GM12878 (cell line): ENCODE results near the gene ING5.

Experiments used
- BRCA1 ChIP-seq: IDR thresholded peaks from 2 replicates; pipeline ENCODE4 v1.6.1; 2011; ENCODE audit warnings: low read depth, low read length, improper control_type of control experiment
- CBX5 ChIP-seq: sonication (generic); IDR thresholded peaks from 2 replicates; pipeline ENCODE4 v1.6.1; 2016; ENCODE audit warnings: low read depth, moderate library complexity, mild to moderate bottlenecking, inconsistent platforms
- CTCF ChIP-seq, 3 experiments: IDR thresholded peaks in 2 of 3; conservative IDR thresholded peaks in 1 of 3; 2 replicates each; pipeline ENCODE4 v1.5.1; 2011; ENCODE audit warnings: low read depth in 3 of 3, low read length in 3 of 3, mild to moderate bottlenecking in 3 of 3, control low read depth in 2 of 3, moderate library complexity in 2 of 3, inconsistent platforms in 1 of 3, mixed read lengths in 1 of 3; ENCODE audit not compliant: control insufficient read depth in 2 of 3, insufficient read depth in 1 of 3; ENCODE audit errors: extremely low read depth in 1 of 3
- E2F4 ChIP-seq: IDR thresholded peaks from 2 replicates; pipeline ENCODE4 v1.6.1; 2012; ENCODE audit warnings: low read depth, low read length, improper control_type of control experiment
- FOXM1 ChIP-seq: IDR thresholded peaks from 2 replicates; pipeline ENCODE4 v1.6.1; 2012; ENCODE audit warnings: low read depth, mild to moderate bottlenecking, inconsistent platforms, low read length, moderate library complexity
- GABPA ChIP-seq: IDR thresholded peaks from 2 replicates; pipeline ENCODE4 v1.6.1; 2014; ENCODE audit warnings: antibody characterized with exemption, low read depth, mild to moderate bottlenecking, inconsistent platforms
- NBN ChIP-seq: fragments of 450-650 bp; IDR thresholded peaks from 2 replicates; pipeline ENCODE4 v1.6.1; 2016
- NFIC ChIP-seq: IDR thresholded peaks from 2 replicates; pipeline ENCODE4 v1.6.1; 2012; ENCODE audit warnings: low read depth, mild to moderate bottlenecking, inconsistent platforms, low read length, moderate library complexity
- POLR2A ChIP-seq: IDR thresholded peaks from 2 replicates; pipeline ENCODE4 v1.6.1; 2011; ENCODE audit warnings: low read depth, mild to moderate bottlenecking, low read length
- POLR2AphosphoS2 ChIP-seq: IDR thresholded peaks from 2 replicates; pipeline ENCODE4 v1.6.1; 2011; ENCODE audit warnings: low read depth, mild to moderate bottlenecking, low read length, improper control_type of control experiment, moderate library complexity
- SP1 ChIP-seq: IDR thresholded peaks from one replicate; pipeline ENCODE4 v1.6.1; 2011; ENCODE audit warnings: low read depth, low read length
- TAF1 ChIP-seq: IDR thresholded peaks from 2 replicates; pipeline ENCODE4 v1.6.1; 2011; ENCODE audit warnings: mild to moderate bottlenecking, low read depth, low read length, borderline replicate concordance
- TF ChIP-seq, protein P1 (sequence below): fragments of 450-650 bp; IDR thresholded peaks from 2 replicates; pipeline ENCODE4 v1.6.1; 2018; ENCODE audit warnings: mild to moderate bottlenecking, low read depth, moderate library complexity; ENCODE audit not compliant: partially characterized antibody

DNA sequence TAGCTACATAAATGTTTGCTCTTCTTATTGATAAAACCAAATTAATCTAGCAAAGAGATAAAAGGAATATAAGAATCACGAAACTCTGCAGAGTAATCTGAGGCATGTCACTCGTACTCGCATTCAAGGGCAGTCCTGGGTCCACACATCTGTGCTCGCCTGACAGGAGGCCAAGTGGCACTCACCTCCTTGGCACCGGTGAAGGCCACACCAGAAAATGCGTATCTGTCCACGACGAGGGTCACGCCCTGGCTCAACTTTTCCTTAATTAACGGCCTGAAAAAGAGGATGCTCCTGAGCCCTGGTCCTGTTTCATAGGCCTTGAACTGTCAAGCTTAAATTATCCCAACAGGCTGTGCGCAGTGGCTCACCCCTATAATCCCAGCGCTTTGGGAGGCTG is 21.8 kb upstream of the ING5 start:
- TF ChIP-seq TAF1: no peak
- TF ChIP-seq NFIC: no peak
- TF ChIP-seq, protein P1, sequence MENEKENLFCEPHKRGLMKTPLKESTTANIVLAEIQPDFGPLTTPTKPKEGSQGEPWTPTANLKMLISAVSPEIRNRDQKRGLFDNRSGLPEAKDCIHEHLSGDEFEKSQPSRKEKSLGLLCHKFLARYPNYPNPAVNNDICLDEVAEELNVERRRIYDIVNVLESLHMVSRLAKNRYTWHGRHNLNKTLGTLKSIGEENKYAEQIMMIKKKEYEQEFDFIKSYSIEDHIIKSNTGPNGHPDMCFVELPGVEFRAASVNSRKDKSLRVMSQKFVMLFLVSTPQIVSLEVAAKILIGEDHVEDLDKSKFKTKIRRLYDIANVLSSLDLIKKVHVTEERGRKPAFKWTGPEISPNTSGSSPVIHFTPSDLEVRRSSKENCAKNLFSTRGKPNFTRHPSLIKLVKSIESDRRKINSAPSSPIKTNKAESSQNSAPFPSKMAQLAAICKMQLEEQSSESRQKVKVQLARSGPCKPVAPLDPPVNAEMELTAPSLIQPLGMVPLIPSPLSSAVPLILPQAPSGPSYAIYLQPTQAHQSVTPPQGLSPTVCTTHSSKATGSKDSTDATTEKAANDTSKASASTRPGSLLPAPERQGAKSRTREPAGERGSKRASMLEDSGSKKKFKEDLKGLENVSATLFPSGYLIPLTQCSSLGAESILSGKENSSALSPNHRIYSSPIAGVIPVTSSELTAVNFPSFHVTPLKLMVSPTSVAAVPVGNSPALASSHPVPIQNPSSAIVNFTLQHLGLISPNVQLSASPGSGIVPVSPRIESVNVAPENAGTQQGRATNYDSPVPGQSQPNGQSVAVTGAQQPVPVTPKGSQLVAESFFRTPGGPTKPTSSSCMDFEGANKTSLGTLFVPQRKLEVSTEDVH: no peak
- TF ChIP-seq CTCF (IDR thresholded peaks at IDR 0.05 in 2 of 3, conservative IDR thresholded peaks at IDR 0.05 in 1 of 3; ENCODE audit: control insufficient read depth in 2 of 3, extremely low read depth in 1 of 3, insufficient read depth in 1 of 3, low read depth in 3 of 3, low read length in 3 of 3): no peak
- no peak for TF ChIP-seq SP1
- no peak for TF ChIP-seq GABPA
- TF ChIP-seq NBN: no peak
- no peak for TF ChIP-seq BRCA1
- no peak for TF ChIP-seq POLR2A
- no peak for TF ChIP-seq FOXM1
- no peak for TF ChIP-seq POLR2AphosphoS2
- TF ChIP-seq E2F4: no peak
- no peak for TF ChIP-seq CBX5
